GM12801 (cell line): ENCODE results near the gene ZDHHC21.

ENCODE experiments used
- CTCF ChIP-seq: IDR thresholded peaks from one replicate; pipeline ENCODE4 v1.5.1; 2011; ENCODE audit warnings: control low read depth; ENCODE audit not compliant: insufficient read length; ENCODE audit errors: extremely low read depth

ZDHHC21 gene

GRCh38 chr9:14677396-14677795, 15.8 kb downstream of the ZDHHC21 start:
- no peak for TF ChIP-seq CTCF

GRCh38 chr9:14674630-14675029, 18.6 kb downstream of the ZDHHC21 start:
- TF ChIP-seq CTCF: no peak

GRCh38 chr9:14671377-14671776, 21.9 kb downstream of the ZDHHC21 start:
- no peak for TF ChIP-seq CTCF

- TF ChIP-seq CTCF: no peak
Measured at GRCh38 chr9:14670718-14671117, 22.5 kb downstream of the ZDHHC21 start.

- TF ChIP-seq CTCF: no peak
Measured at GRCh38 chr9:14662060-14662453, 31.2 kb downstream of the ZDHHC21 start.

- TF ChIP-seq CTCF: no peak
Measured at GRCh38 chr9:14661421-14662059, 31.7 kb downstream of the ZDHHC21 start.

- no peak for TF ChIP-seq CTCF
Measured at GRCh38 chr9:14660721-14661120, 32.5 kb downstream of the ZDHHC21 start.
